ENCODE data around the gene SGMS2. TPM values are rescaled to one million over a fixed set of nuclear protein-coding genes. Genes with fewer than 3 reads are reported as not detected.
A peak's percentile ranks its signal among the peaks of the same experiment; 100 is the strongest.

SGMS2 gene
- total and polyA plus RNA-seq, 9 of the 15 experiments (the other 6 are each of a cell fraction or from before 2014, with no cell fraction given), result 0.07 to 0.25 (median 0.11) TPM; not detected in 5

DNA sequence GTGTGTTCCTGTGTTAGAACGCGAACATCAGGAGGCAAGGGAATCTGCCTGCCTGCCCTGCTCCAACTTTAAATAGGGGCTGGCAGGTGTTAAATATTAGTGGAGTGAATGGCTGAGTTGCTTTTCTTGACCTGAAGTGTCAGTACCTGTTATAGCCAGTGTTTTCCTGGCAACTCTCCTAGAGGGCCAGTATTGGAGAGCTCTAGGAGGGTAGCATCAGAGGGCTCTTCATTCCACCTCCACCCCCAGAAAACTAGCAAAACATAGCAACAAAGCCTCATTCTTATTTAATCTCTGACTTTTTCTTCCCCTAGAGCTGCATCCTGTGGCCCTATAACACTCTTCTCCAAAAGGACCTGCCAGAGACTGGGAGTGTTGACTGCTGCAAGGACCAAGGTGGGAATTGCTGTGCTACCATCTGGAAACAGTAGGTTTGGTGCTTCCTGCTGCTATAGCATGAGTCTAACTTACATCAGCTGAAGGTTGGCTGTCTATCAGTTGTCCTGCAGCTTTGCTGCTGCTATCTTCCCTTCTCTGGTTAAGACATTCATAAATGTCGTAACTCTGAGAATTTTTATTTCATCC is 33.5 kb downstream of the SGMS2 start:
- ATAC-seq (no peak), DNase-seq (ENCODE audit: extremely low read depth in 1 of 4, low spot score in 3 of 4) (no peak), FAIRE-seq (no peak)
- H3K4me1 ChIP-seq (replicated peaks in 1 of 2; ENCODE audit: control insufficient read depth in 2 of 2, insufficient read depth in 2 of 2, low read length in 2 of 2), result no peaks in the 10 kb centered on the region
- H3K4me3 ChIP-seq, result no peak overlapping the region
- H2AFZ ChIP-seq (ENCODE audit: low read depth, low read length), result no peak overlapping the region
- H3K9me1 ChIP-seq (ENCODE audit: control insufficient read depth, insufficient read depth, low read length), result no peaks in the 10 kb centered on the region
- H3K9me3 ChIP-seq (replicated peaks; ENCODE audit: control insufficient read depth, insufficient read depth, low read depth, low read length), result no peaks in the 10 kb centered on the region
- 6% methylated on average over 3 of the region's 3 CpGs for WGBS (ENCODE audit: insufficient coverage, low coverage, missing lambda C conversion rate)
- H3K9ac ChIP-seq (ENCODE audit: insufficient read depth in 1 of 2, low read depth in 2 of 2, low read length in 2 of 2), result no peak overlapping the region
- intact Hi-C loops (cut with micrococcal nuclease) (no loop called here), in situ Hi-C loops (cut with MboI) (no loop called here)
- peaks cover 4 to 9% of the 10 kb centered on the region in 2 experiments; a peak in 2 of 5 replicates for H3K27me3 ChIP-seq (ENCODE audit: control insufficient read depth in 2 of 2, insufficient read depth in 2 of 2, low read length in 2 of 2)
- ChIA-PET CTCF (ENCODE audit: low intra/inter-chr PET ratio) (no interaction called here), POLR2A (no interaction called here)
- no peak overlapping the region for H3K4me2 ChIP-seq (ENCODE audit: insufficient read depth, low read length)
- H3K36me3 ChIP-seq (ENCODE audit: control insufficient read depth, insufficient read depth, low read length), result no peaks in the 10 kb centered on the region
- no peaks in the 10 kb centered on the region for H4K20me1 ChIP-seq (replicated peaks; ENCODE audit: control insufficient read depth, insufficient read depth, low read length)
- BruUV-seq (replicated peaks), result no TSS peak
- no peaks in the 10 kb centered on the region for H3K79me2 ChIP-seq (ENCODE audit: control insufficient read depth, insufficient read depth, low read length)
- TF ChIP-seq NFYB (IDR thresholded peaks at IDR 0.05; ENCODE audit: extremely low read depth, insufficient read length), result no peak
- no peak for TF ChIP-seq RBM39 (optimal IDR thresholded peaks at IDR 0.05; ENCODE audit: low read depth, low read length)
- H3K27ac ChIP-seq (ENCODE audit: extremely low read depth, low read depth, low read length), result no peak overlapping the region

DNA sequence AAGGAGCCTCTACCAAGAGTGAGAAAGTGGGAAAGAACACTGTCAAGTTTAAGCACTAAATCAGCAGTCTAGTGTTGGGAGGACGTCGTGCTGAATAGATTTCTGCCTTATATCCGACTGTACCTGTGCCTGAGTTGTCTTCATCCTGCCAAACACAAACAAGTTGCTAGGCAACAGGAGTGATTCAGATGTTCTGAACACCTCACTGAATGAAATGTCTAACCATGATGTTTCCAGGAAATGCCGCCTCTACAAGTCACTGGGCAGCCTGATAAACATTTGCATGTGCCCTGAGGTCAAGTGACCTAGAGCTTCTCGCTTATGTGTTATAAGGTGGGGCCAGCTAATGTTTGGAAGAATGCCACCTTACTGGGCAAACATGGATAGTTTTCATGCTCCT is 37.9 kb downstream of the SGMS2 start:
- FAIRE-seq (no peak), DNase-seq (ENCODE audit: extremely low read depth in 1 of 4, low spot score in 3 of 4) (peak in 1 of 4 experiments; percentile 5), ATAC-seq (no peak)
- H3K4me1 ChIP-seq (replicated peaks in 1 of 2; ENCODE audit: control insufficient read depth in 2 of 2, insufficient read depth in 2 of 2, low read length in 2 of 2), result no peaks in the 10 kb centered on the region
- no peaks in the 10 kb centered on the region for H3K79me2 ChIP-seq (ENCODE audit: control insufficient read depth, insufficient read depth, low read length)
- no peaks in the 10 kb centered on the region for H3K9me3 ChIP-seq (replicated peaks; ENCODE audit: control insufficient read depth, insufficient read depth, low read depth, low read length)
- peaks cover 4 to 9% of the 10 kb centered on the region in 2 experiments; a peak in 2 of 5 replicates for H3K27me3 ChIP-seq (ENCODE audit: control insufficient read depth in 2 of 2, insufficient read depth in 2 of 2, low read length in 2 of 2)
- TF ChIP-seq DMBX1 (CRISPR knock-in tag; IDR thresholded peaks at IDR 0.05; ENCODE audit: borderline replicate concordance), result no peak
- TF ChIP-seq RFX1 (IDR thresholded peaks at IDR 0.05), result peak; percentile 78
- H3K9me1 ChIP-seq (ENCODE audit: control insufficient read depth, insufficient read depth, low read length), result no peaks in the 10 kb centered on the region
- in situ Hi-C loops (cut with MboI), result no loop called here
- no peak overlapping the region for H2AFZ ChIP-seq (ENCODE audit: low read depth, low read length)
- no peaks in the 10 kb centered on the region for H3K36me3 ChIP-seq (ENCODE audit: control insufficient read depth, insufficient read depth, low read length)
- CTCF ChIA-PET (ENCODE audit: low intra/inter-chr PET ratio), result no interaction called here
- intact Hi-C loops (cut with micrococcal nuclease), result no loop called here
- POLR2A ChIA-PET, result no interaction called here
- no peaks in the 10 kb centered on the region for H4K20me1 ChIP-seq (replicated peaks; ENCODE audit: control insufficient read depth, insufficient read depth, low read length)
- no peak overlapping the region for H3K27ac ChIP-seq (ENCODE audit: extremely low read depth, low read depth, low read length)
- 0% methylated on average over 5 of the region's 5 CpGs for WGBS (ENCODE audit: insufficient coverage, low coverage, missing lambda C conversion rate)
- H3K9ac ChIP-seq (ENCODE audit: insufficient read depth in 1 of 2, low read depth in 2 of 2, low read length in 2 of 2), result no peak overlapping the region
- no TSS peak for BruUV-seq (replicated peaks)
- H3K4me2 ChIP-seq (ENCODE audit: insufficient read depth, low read length), result no peak overlapping the region
- no peak overlapping the region for H3K4me3 ChIP-seq
